Caco-2 (cell line): ENCODE data around the gene TJP2. TPM values are rescaled to one million over a fixed set of nuclear protein-coding genes. Genes with fewer than 3 reads are reported as not detected.
A peak's percentile ranks its signal among the peaks of the same experiment; 100 is the strongest.

Source experiments
- BruUV-seq: library from RNA; stranded (reverse); fragments of 400-500 nt; replicated peaks from 2 replicates; lab custom pipeline; 2021; lab: Mats Ljungman, UMichigan
- CTCF ChIA-PET: fragments of 300-600 bp; sonication (Branson Sonifier 250); formaldehyde crosslinking; loops from one replicate; lab custom pipeline; 2022; ENCODE audit warnings: antibody characterized with exemption; lab: Charles Lee
- POLR2A ChIA-PET: fragments of 300-600 bp; sonication (Branson Sonifier 250); formaldehyde crosslinking; loops from one replicate; lab custom pipeline; 2022; ENCODE audit warnings: antibody characterized with exemption; lab: Charles Lee
- DNase-seq, 2 experiments: peaks; one replicate each; pipeline versions ENCODE4 v3.0.0 to v3.0.0-alpha.2; 2020 to 2022
- H3K27me3 ChIP-seq: replicated peaks from 2 replicates; pipeline ENCODE4 v1.6.0; 2011; ENCODE audit warnings: low read length; ENCODE audit not compliant: control insufficient read depth, insufficient read depth
- H3K36me3 ChIP-seq: 2 replicates; pipeline ENCODE4 v1.5.1; 2011; ENCODE audit warnings: low read length; ENCODE audit not compliant: control insufficient read depth, insufficient read depth
- H3K4me1 ChIP-seq: fragments of 250-450 bp; sonication (Bioruptor Pico); 2 replicates; pipeline ENCODE4 v1.5.1; 2020; ENCODE audit warnings: mild to moderate bottlenecking
- H3K4me3 ChIP-seq: 2 replicates; pipeline ENCODE4 v1.5.1; 2011; ENCODE audit warnings: low read depth, mild to moderate bottlenecking, control low read depth, low read length
- H3K9me3 ChIP-seq: fragments of 250-450 bp; sonication (Bioruptor Pico); 2 replicates; pipeline ENCODE4 v1.5.1; 2020; ENCODE audit warnings: mild to moderate bottlenecking, moderate library complexity
- H3K27ac Mint-ChIP-seq: one replicate; pipeline ENCODE4 v1.8.0; 2022; ENCODE audit warnings: mixed read lengths; ENCODE audit not compliant: unreplicated experiment
- H3K27me3 Mint-ChIP-seq: one replicate; pipeline ENCODE4 v1.8.0; 2022; ENCODE audit warnings: mixed read lengths; ENCODE audit not compliant: insufficient read depth, unreplicated experiment
- H3K36me3 Mint-ChIP-seq: one replicate; pipeline ENCODE4 v1.8.0; 2022; ENCODE audit warnings: mild to moderate bottlenecking, mixed read lengths; ENCODE audit not compliant: insufficient read depth, unreplicated experiment
- H3K4me1 Mint-ChIP-seq: one replicate; pipeline ENCODE4 v1.8.0; 2022; ENCODE audit warnings: low read depth, mixed read lengths; ENCODE audit not compliant: unreplicated experiment
- H3K4me3 Mint-ChIP-seq: one replicate; pipeline ENCODE4 v1.8.0; 2022; ENCODE audit warnings: mild to moderate bottlenecking, moderate library complexity, mixed read lengths; ENCODE audit not compliant: unreplicated experiment
- H3K9me3 Mint-ChIP-seq: one replicate; pipeline ENCODE4 v1.8.0; 2022; ENCODE audit warnings: mixed read lengths; ENCODE audit not compliant: unreplicated experiment
- intact Hi-C: fragments of 100-400 bp; cut with micrococcal nuclease; formaldehyde crosslinking; loops from one replicate; pipeline ENCODE4 v1.10.0; 2022; ENCODE audit not compliant: unreplicated experiment
- total RNA-seq: library from RNA; stranded (reverse); gene quantifications from 2 replicates; pipeline ENCODE4 v1.2.3, GENCODE V29; 2022
- TF ChIP-seq, protein P1 (sequence below), 2 experiments: fragments of 200-600 bp in 1 of 2; IDR thresholded peaks; 1 replicate in 1 of 2; 2 replicates in 1 of 2; pipeline versions ENCODE4 v1.5.1 to v1.8.0; 2011 to 2022; ENCODE audit warnings: antibody characterized with exemption in 1 of 2, control low read depth in 1 of 2, inconsistent platforms in 1 of 2, low read depth in 1 of 2, low read length in 1 of 2, mild to moderate bottlenecking in 1 of 2, moderate library complexity in 1 of 2; ENCODE audit not compliant: insufficient read depth in 1 of 2, severe bottlenecking in 1 of 2, unreplicated experiment in 1 of 2

Gene TJP2
- total RNA-seq, 1 experiment from 2014 or later = 36.7 TPM

DNA sequence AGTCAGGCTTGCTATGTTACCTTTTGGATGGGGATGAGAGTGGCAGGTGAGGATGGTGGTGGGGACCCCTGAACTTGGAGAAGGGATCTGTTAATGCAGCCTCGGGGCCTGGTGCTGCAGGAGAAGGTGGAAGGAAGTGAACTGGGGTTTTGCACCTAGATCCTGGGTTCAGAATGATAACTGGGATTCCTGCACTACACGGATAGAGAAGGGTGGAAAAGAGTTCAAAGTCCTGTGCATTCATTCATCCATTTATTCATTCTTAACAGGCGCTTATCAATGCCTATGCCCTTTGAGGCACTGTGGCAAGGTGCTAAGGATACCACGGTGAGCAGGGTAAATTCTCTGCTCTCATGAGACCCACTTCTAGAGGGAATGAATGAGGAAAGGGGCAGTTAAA, 41.7 kb upstream of the TJP2 start:
- CTCF ChIA-PET = no interaction called here

DNA sequence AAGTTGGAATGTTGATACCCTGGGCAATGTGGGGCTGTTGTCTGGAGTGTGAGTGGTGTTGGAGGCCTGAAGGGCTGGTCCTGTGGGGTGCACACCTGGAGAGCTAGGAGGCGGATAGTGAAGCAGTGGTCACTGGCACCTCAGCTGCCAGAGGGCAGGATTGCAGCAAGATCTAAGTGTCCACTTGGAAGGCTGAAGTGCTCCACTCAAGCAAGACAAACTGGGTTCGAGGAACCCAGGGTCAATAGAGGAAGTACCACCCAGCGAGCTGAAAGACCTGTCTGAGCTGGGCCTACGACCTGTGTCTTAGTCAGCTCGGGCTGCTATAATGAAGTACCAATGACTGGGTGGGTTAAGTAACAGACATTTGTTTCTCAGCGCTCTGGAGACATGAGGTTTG, 39.7 kb upstream of the TJP2 start:
- peak overlapping the region; percentile 64 for H3K27ac Mint-ChIP-seq
- Histone ChIP-seq H3K4me1 (no peaks in the 10 kb centered on the region; the same call in 1 of the 2 replicates), H3K9me3 (no peaks in the 10 kb centered on the region), H3K4me3 (no peak overlapping the region), H3K27me3 (no peaks in the 10 kb centered on the region), H3K36me3 (no peaks in the 10 kb centered on the region)
- no peak for DNase-seq
- H3K4me1 Mint-ChIP-seq = peaks cover 7% of the 10 kb centered on the region
- no TSS peak for BruUV-seq
- ChIA-PET CTCF (no interaction called here), POLR2A (no interaction called here)
- no peaks in the 10 kb centered on the region for H3K9me3 Mint-ChIP-seq
- H3K4me3 Mint-ChIP-seq = no peak overlapping the region
- TF ChIP-seq, protein P1, sequence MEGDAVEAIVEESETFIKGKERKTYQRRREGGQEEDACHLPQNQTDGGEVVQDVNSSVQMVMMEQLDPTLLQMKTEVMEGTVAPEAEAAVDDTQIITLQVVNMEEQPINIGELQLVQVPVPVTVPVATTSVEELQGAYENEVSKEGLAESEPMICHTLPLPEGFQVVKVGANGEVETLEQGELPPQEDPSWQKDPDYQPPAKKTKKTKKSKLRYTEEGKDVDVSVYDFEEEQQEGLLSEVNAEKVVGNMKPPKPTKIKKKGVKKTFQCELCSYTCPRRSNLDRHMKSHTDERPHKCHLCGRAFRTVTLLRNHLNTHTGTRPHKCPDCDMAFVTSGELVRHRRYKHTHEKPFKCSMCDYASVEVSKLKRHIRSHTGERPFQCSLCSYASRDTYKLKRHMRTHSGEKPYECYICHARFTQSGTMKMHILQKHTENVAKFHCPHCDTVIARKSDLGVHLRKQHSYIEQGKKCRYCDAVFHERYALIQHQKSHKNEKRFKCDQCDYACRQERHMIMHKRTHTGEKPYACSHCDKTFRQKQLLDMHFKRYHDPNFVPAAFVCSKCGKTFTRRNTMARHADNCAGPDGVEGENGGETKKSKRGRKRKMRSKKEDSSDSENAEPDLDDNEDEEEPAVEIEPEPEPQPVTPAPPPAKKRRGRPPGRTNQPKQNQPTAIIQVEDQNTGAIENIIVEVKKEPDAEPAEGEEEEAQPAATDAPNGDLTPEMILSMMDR (IDR thresholded peaks at IDR 0.05; ENCODE audit: insufficient read depth in 1 of 2, low read depth in 1 of 2, low read length in 1 of 2, severe bottlenecking in 1 of 2, unreplicated experiment in 1 of 2) = no peak
- no peaks in the 10 kb centered on the region for H3K27me3 Mint-ChIP-seq
- H3K36me3 Mint-ChIP-seq = peaks cover 21% of the 10 kb centered on the region
- intact Hi-C loops = no loop called here

More for the DNA sequence above, 41.7 kb upstream of the TJP2 start:
- Histone ChIP-seq H3K36me3 (no peaks in the 10 kb centered on the region), H3K9me3 (no peaks in the 10 kb centered on the region), H3K27me3 (no peaks in the 10 kb centered on the region), H3K4me1 (no peaks in the 10 kb centered on the region; the same call in 1 of the 2 replicates), H3K4me3 (no peak overlapping the region)
- Mint-ChIP-seq H3K4me3 (no peak overlapping the region), H3K27ac (no peak overlapping the region), H3K36me3 (peaks cover 15% of the 10 kb centered on the region), H3K27me3 (no peaks in the 10 kb centered on the region), H3K4me1 (peaks cover 7% of the 10 kb centered on the region), H3K9me3 (no peaks in the 10 kb centered on the region)
- DNase-seq = no peak
- intact Hi-C loops = no loop called here
- BruUV-seq = no TSS peak
- TF ChIP-seq, protein P1 (IDR thresholded peaks at IDR 0.05; ENCODE audit: insufficient read depth in 1 of 2, low read depth in 1 of 2, low read length in 1 of 2, severe bottlenecking in 1 of 2, unreplicated experiment in 1 of 2) = no peak
- POLR2A ChIA-PET = no interaction called here

DNA sequence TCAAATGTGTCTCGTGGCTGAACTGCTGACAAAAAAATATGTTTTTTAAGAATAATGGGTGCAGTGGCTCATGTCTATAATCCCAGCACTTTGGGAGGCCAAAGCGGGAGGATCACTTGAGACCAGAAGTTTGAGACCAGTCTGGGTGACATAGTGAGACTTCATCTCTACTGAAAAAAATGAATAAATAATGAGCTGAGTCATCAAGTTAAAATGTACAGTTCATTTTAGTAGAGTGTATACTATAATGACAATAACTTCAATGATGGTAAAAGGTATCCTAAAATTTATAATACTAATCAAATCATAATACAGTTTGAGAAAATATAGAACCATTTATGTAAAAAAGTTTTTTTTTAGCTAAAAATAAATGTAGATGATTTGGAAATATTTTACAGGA, 37.9 kb upstream of the TJP2 start:
- TF ChIP-seq, protein P1 (IDR thresholded peaks at IDR 0.05; ENCODE audit: insufficient read depth in 1 of 2, low read depth in 1 of 2, low read length in 1 of 2, severe bottlenecking in 1 of 2, unreplicated experiment in 1 of 2) = no peak
- intact Hi-C loops = no loop called here
- Mint-ChIP-seq H3K27me3 (no peaks in the 10 kb centered on the region), H3K9me3 (no peaks in the 10 kb centered on the region), H3K36me3 (peaks cover 21% of the 10 kb centered on the region), H3K4me1 (no peaks in the 10 kb centered on the region), H3K4me3 (no peak overlapping the region), H3K27ac (no peak overlapping the region)
- H3K9me3 ChIP-seq = no peaks in the 10 kb centered on the region
- ChIA-PET CTCF (no interaction called here), POLR2A (no interaction called here)
- H3K27me3 ChIP-seq = no peaks in the 10 kb centered on the region
- H3K36me3 ChIP-seq = no peaks in the 10 kb centered on the region
- no peak overlapping the region for H3K4me3 ChIP-seq
- no peaks in the 10 kb centered on the region; the same call in 1 of the 2 replicates for H3K4me1 ChIP-seq
- no peak for DNase-seq
- BruUV-seq = no TSS peak
